ENCODE measurements around the gene INTS2.

- TF ChIP-seq, protein P1, sequence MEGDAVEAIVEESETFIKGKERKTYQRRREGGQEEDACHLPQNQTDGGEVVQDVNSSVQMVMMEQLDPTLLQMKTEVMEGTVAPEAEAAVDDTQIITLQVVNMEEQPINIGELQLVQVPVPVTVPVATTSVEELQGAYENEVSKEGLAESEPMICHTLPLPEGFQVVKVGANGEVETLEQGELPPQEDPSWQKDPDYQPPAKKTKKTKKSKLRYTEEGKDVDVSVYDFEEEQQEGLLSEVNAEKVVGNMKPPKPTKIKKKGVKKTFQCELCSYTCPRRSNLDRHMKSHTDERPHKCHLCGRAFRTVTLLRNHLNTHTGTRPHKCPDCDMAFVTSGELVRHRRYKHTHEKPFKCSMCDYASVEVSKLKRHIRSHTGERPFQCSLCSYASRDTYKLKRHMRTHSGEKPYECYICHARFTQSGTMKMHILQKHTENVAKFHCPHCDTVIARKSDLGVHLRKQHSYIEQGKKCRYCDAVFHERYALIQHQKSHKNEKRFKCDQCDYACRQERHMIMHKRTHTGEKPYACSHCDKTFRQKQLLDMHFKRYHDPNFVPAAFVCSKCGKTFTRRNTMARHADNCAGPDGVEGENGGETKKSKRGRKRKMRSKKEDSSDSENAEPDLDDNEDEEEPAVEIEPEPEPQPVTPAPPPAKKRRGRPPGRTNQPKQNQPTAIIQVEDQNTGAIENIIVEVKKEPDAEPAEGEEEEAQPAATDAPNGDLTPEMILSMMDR (IDR thresholded peaks at IDR 0.05; ENCODE audit: borderline replicate concordance, extremely low read depth, low read length, poor library complexity, severe bottlenecking), result no peak
- TF ChIP-seq EZH2 (IDR thresholded peaks at IDR 0.05; ENCODE audit: borderline replicate concordance, low read depth, low read length, severe bottlenecking), result no peak
Measured at GRCh38 chr17:61848247-61848646, 79.5 kb downstream of the INTS2 start.
